GM23248 (cell line): ENCODE data around the gene NBEAL2.

Experiments
- EZH2 ChIP-seq: fragments of 200-600 bp; sonication (generic); IDR thresholded peaks from 2 replicates; pipeline ENCODE4 v1.6.1; 2018; ENCODE audit warnings: antibody characterized with exemption, mild to moderate bottlenecking; ENCODE audit not compliant: insufficient read depth, poor library complexity, severe bottlenecking
- EZH2phosphoT487 ChIP-seq: fragments of 200-600 bp; sonication (generic); IDR thresholded peaks from 2 replicates; pipeline ENCODE4 v1.6.1; 2018; ENCODE audit warnings: antibody characterized with exemption, moderate library complexity, mild to moderate bottlenecking, low read depth; ENCODE audit not compliant: insufficient read depth

DNA sequence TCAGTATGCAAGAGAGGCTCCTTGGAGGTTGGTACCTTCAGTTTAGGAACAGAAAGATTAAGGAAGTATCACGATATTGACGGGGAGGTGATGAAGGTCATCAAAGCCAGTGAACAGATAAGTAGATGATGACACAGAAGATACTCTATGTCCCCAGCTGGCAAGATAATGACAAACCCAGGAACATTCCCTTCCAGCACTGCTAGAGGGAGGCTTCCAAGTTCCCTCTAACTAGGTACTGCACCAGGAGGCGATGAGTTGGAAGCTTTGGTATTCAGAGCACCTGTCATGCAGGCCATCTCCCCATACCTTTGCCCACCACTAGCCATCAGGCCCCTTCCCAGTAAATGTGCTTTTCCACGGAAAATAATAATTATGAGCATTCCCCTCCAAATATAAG lies 40.8 kb downstream of the NBEAL2 start:
- TF ChIP-seq EZH2, result no peak
- TF ChIP-seq EZH2phosphoT487, result no peak
